ENCODE results near the gene IFNGR2.
"Not testable (repeated sequence)": the region's sequence is repeated elsewhere in the genome, so short reads cannot be mapped to it uniquely, and the experiment has no call there.

DNA sequence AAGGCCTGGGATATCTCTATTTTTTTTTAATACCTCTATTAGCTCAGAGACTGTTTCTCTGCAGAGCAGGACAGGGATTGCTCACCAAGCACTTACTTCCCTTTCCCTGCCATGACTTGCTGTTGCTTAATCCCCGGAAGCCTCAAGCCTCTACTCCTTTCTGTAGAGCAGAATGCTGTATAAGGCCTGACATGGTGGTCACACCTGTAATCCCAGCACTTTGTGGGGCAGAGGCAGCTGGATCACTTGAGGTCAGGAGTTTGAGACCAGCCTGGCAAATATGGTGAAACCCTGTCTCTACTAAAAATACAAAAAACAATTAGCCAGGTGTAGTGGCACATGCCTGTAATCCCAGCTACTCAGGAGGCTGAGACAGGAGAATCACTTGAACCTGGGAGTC is 23.3 kb upstream of the IFNGR2 start:
- TF ChIP-seq POLR2A, POLR2AphosphoS5, POU2F2, SPI1 (IDR thresholded peaks at IDR 0.05; ENCODE audit: low read depth, low read length): not testable (repeated sequence)

All from GM12891 (cell line).